ENCODE results near the gene KNDC1. TPM values are rescaled to one million over a fixed set of nuclear protein-coding genes. Genes with fewer than 3 reads are reported as not detected.

KNDC1 gene
- total and polyA plus RNA-seq, 2 experiments from 2014 or later = 1.8 to 16.0 TPM

- Mint-ChIP-seq H3K9me3 (peaks cover 9% of the 10 kb centered on the region; the same call in 2 of the 3 replicates), H3K27ac (no peak overlapping the region), H3K36me3 (ENCODE audit: low read depth) (peaks cover 8% of the 10 kb centered on the region), H3K4me3 (no peak overlapping the region), H3K4me1 (peaks cover 18% of the 10 kb centered on the region), H3K27me3 (ENCODE audit: insufficient read depth, low read depth, poor library complexity) (peaks cover 45% of the 10 kb centered on the region)
- peaks cover 13% of the 10 kb centered on the region; the same call in 1 of the 2 replicates for H3F3A ChIP-seq (replicated peaks; ENCODE audit: low read depth)
- no peak overlapping the region for H2AFZ ChIP-seq
- H3K79me2 ChIP-seq (replicated peaks; ENCODE audit: insufficient read depth) = no peaks in the 10 kb centered on the region
- H3K9me2 ChIP-seq (ENCODE audit: insufficient read depth) = no peaks in the 10 kb centered on the region
- peaks cover 30% of the 10 kb centered on the region for H3K27me3 ChIP-seq (ENCODE audit: insufficient read depth)
- TF ChIP-seq STAT1 (IDR thresholded peaks at IDR 0.05; ENCODE audit: unreplicated experiment) = no peak
- TF ChIP-seq CREB1 (CRISPR knock-in tag; IDR thresholded peaks at IDR 0.05; ENCODE audit: low read depth) = no peak
- no peak for TF ChIP-seq EZH2 (IDR thresholded peaks at IDR 0.05; ENCODE audit: low read depth, unreplicated experiment)
- no peak for TF ChIP-seq JUNB (IDR thresholded peaks at IDR 0.05; ENCODE audit: unreplicated experiment)
- TF ChIP-seq EZH2phosphoT487 (IDR thresholded peaks at IDR 0.05; ENCODE audit: unreplicated experiment) = no peak
- TF ChIP-seq ZNF331 (CRISPR knock-in tag; IDR thresholded peaks at IDR 0.05; ENCODE audit: low read depth) = no peak
- no peak for TF ChIP-seq ZNF462 (CRISPR knock-in tag; IDR thresholded peaks at IDR 0.05)
- TF ChIP-seq POLR2AphosphoS5 (IDR thresholded peaks at IDR 0.05; ENCODE audit: low read depth) = no peak
- no peak for TF ChIP-seq ETS1 (IDR thresholded peaks at IDR 0.05)
- peaks cover 5% of the 10 kb centered on the region; the same call in 1 of the 2 replicates for H3K4me1 ChIP-seq (ENCODE audit: insufficient read depth)
- H3K4me3 ChIP-seq = no peak overlapping the region
- no peak overlapping the region for H3K27ac ChIP-seq (ENCODE audit: low read depth)
- ATAC-seq (no peak), DNase-seq (ENCODE audit: low spot score) (no peak)
- H3K36me3 ChIP-seq (ENCODE audit: insufficient read depth) = no peaks in the 10 kb centered on the region
- no peaks in the 10 kb centered on the region for H4K20me1 ChIP-seq (replicated peaks; ENCODE audit: insufficient read depth)
- no peak overlapping the region for H3K4me2 ChIP-seq
These were observed 67.2 kb downstream of the KNDC1 start for GRCh38 chr10:133227256-133227655.

Measured in GM23338 (cell line).